Loucy (cell line): Measurements from ENCODE around the gene ADM5.

ENCODE experiments used
- H2AFZ ChIP-seq: fragments of 200-600 bp; sonication (generic); 2 replicates; pipeline ENCODE4 v1.6.0; 2016; ENCODE audit warnings: antibody characterized with exemption, mild to moderate bottlenecking, low read length, moderate library complexity
- H3F3A ChIP-seq: fragments of 200-600 bp; 2 replicates; pipeline ENCODE4 v1.6.0; 2016; ENCODE audit warnings: antibody characterized with exemption, low read depth, mild to moderate bottlenecking
- H3K27me3 ChIP-seq: fragments of 200-600 bp; sonication (generic); 2 replicates; pipeline ENCODE4 v1.6.1; 2014; ENCODE audit warnings: low read length, mild to moderate bottlenecking; ENCODE audit not compliant: insufficient read depth, poor library complexity, severe bottlenecking
- H3K36me3 ChIP-seq: fragments of 200-600 bp; sonication (generic); 2 replicates; pipeline ENCODE4 v1.6.1; 2016; ENCODE audit warnings: low read length; ENCODE audit not compliant: insufficient read depth
- H3K4me1 ChIP-seq: fragments of 200-600 bp; sonication (generic); 2 replicates; pipeline ENCODE4 v1.5.1; 2014; ENCODE audit warnings: low read length, mild to moderate bottlenecking; ENCODE audit not compliant: insufficient read depth, poor library complexity, severe bottlenecking
- H3K4me2 ChIP-seq: fragments of 200-600 bp; sonication (generic); 2 replicates; pipeline ENCODE4 v1.6.0; 2014; ENCODE audit warnings: antibody characterized with exemption, low read length, low read depth, mild to moderate bottlenecking; ENCODE audit not compliant: poor library complexity, severe bottlenecking
- H3K4me3 ChIP-seq: fragments of 200-600 bp; sonication (generic); 2 replicates; pipeline ENCODE4 v1.5.1; 2014; ENCODE audit warnings: low read length, mild to moderate bottlenecking, mixed read lengths; ENCODE audit not compliant: poor library complexity, severe bottlenecking
- H3K79me2 ChIP-seq: fragments of 200-600 bp; sonication (generic); 2 replicates; pipeline ENCODE4 v1.6.1; 2014; ENCODE audit warnings: low read length; ENCODE audit not compliant: insufficient read depth
- H3K9ac ChIP-seq: fragments of 200-600 bp; sonication (generic); 2 replicates; pipeline ENCODE4 v1.6.0; 2014; ENCODE audit warnings: mild to moderate bottlenecking, low read depth, low read length, moderate library complexity; ENCODE audit not compliant: poor library complexity, severe bottlenecking
- H3K9me2 ChIP-seq: fragments of 200-600 bp; sonication (generic); replicated peaks from 2 replicates; pipeline ENCODE4 v1.6.1; 2016; ENCODE audit warnings: low read depth, low read length, mixed read lengths
- H3K9me3 ChIP-seq: fragments of 200-600 bp; sonication (generic); 2 replicates; pipeline ENCODE4 v1.6.1; 2014; ENCODE audit warnings: mild to moderate bottlenecking, antibody characterized with exemption, low read length, low read depth; ENCODE audit not compliant: insufficient read depth
- H4K20me1 ChIP-seq: fragments of 200-600 bp; sonication (generic); 2 replicates; pipeline ENCODE4 v1.6.0; 2014; ENCODE audit warnings: antibody characterized with exemption, low read length, mild to moderate bottlenecking; ENCODE audit not compliant: insufficient read depth, poor library complexity, severe bottlenecking
- CTCF ChIP-seq: fragments of 200-600 bp; sonication (generic); conservative IDR thresholded peaks from 2 replicates; pipeline ENCODE4 v1.5.1; 2014; ENCODE audit warnings: mild to moderate bottlenecking, antibody characterized with exemption, low read length
- EZH2phosphoT487 ChIP-seq: fragments of 200-600 bp; IDR thresholded peaks from 2 replicates; pipeline ENCODE4 v1.6.1; 2018; ENCODE audit warnings: antibody characterized with exemption, mild to moderate bottlenecking, moderate library complexity, borderline replicate concordance

ADM5 gene

GRCh38 chr19:49687566-49688316 is 1.7 kb upstream of the ADM5 start:
- Histone ChIP-seq H3K9me3 (no peaks in the 10 kb centered on the region), H3F3A (no peaks in the 10 kb centered on the region), H3K9ac (no peak overlapping the region), H3K4me3 (no peak overlapping the region), H3K4me1 (no peaks in the 10 kb centered on the region), H3K27me3 (no peaks in the 10 kb centered on the region), H3K36me3 (peaks cover 56% of the 10 kb centered on the region; the same call in 1 of the 2 replicates), H2AFZ (no peak overlapping the region), H4K20me1 (peaks cover 9% of the 10 kb centered on the region), H3K4me2 (no peak overlapping the region), H3K9me2 (no peaks in the 10 kb centered on the region), H3K79me2 (no peaks in the 10 kb centered on the region)
- TF ChIP-seq CTCF (no peak), EZH2phosphoT487 (no peak)

GRCh38 chr19:49688531-49689132 is 762 bp upstream of the ADM5 start:
- H3K9me3 ChIP-seq, result no peaks in the 10 kb centered on the region
- H3K9me2 ChIP-seq, result no peaks in the 10 kb centered on the region
- TF ChIP-seq CTCF, result no peak
- no peak for TF ChIP-seq EZH2phosphoT487
- no peak overlapping the region for H3K4me2 ChIP-seq
- no peaks in the 10 kb centered on the region for H3K4me1 ChIP-seq
- H3K27me3 ChIP-seq, result no peaks in the 10 kb centered on the region
- H3K79me2 ChIP-seq, result no peaks in the 10 kb centered on the region
- peaks cover 7% of the 10 kb centered on the region for H4K20me1 ChIP-seq
- H3K9ac ChIP-seq, result no peak overlapping the region
- no peak overlapping the region for H2AFZ ChIP-seq
- no peak overlapping the region for H3K4me3 ChIP-seq
- H3F3A ChIP-seq, result no peaks in the 10 kb centered on the region
- peaks cover 49% of the 10 kb centered on the region; the same call in 1 of the 2 replicates for H3K36me3 ChIP-seq

- Histone ChIP-seq H3F3A (no peaks in the 10 kb centered on the region), H4K20me1 (no peaks in the 10 kb centered on the region), H3K27me3 (no peaks in the 10 kb centered on the region), H3K36me3 (peaks cover 35% of the 10 kb centered on the region; the same call in 1 of the 2 replicates), H3K4me3 (no peak overlapping the region), H3K4me2 (no peak overlapping the region), H3K9me3 (no peaks in the 10 kb centered on the region), H3K9ac (no peak overlapping the region), H3K9me2 (no peaks in the 10 kb centered on the region), H3K79me2 (no peaks in the 10 kb centered on the region), H3K4me1 (no peaks in the 10 kb centered on the region), H2AFZ (no peak overlapping the region)
- no peak for TF ChIP-seq EZH2phosphoT487
- TF ChIP-seq CTCF, result no peak
These were observed 773 bp downstream of the ADM5 start for GRCh38 chr19:49690079-49690655.
